WI38 (cell line): ENCODE measurements around the gene ZNF497.
A peak's percentile ranks its signal among the peaks of the same experiment; 100 is the strongest.

ENCODE experiments used
- H3K4me3 ChIP-seq: 2 replicates; pipeline ENCODE4 v1.5.1; 2011; ENCODE audit warnings: low read depth, mild to moderate bottlenecking, control low read depth, low read length
- CTCF ChIP-seq: IDR thresholded peaks from 2 replicates; pipeline ENCODE4 v1.5.1; 2012; ENCODE audit warnings: low read depth, mild to moderate bottlenecking, control low read depth, low read length

The ZNF497 gene

GRCh38 chr19:58401840-58402421 is 39.4 kb upstream of the ZNF497 start:
- no peak for TF ChIP-seq CTCF
- peak overlapping the region; percentile 70 for H3K4me3 ChIP-seq

- H3K4me3 ChIP-seq: peak overlapping the region; percentile 70
- TF ChIP-seq CTCF: no peak
These were observed 38.6 kb upstream of the ZNF497 start for GRCh38 chr19:58400916-58401839.

- H3K4me3 ChIP-seq: peak overlapping the region; percentile 61
- TF ChIP-seq CTCF: no peak
These were observed 37.9 kb upstream of the ZNF497 start for GRCh38 chr19:58400316-58400915.

- no peak for TF ChIP-seq CTCF
These were observed 37.4 kb upstream of the ZNF497 start for GRCh38 chr19:58399903-58400302.

GRCh38 chr19:58398545-58398944 is 36.0 kb upstream of the ZNF497 start:
- H3K4me3 ChIP-seq: no peak overlapping the region
- TF ChIP-seq CTCF: no peak

More at GRCh38 chr19:58399903-58400302, 37.4 kb upstream of the ZNF497 start:
- H3K4me3 ChIP-seq: no peak overlapping the region

- no peak for TF ChIP-seq CTCF
- no peak overlapping the region for H3K4me3 ChIP-seq
These were observed 35.5 kb upstream of the ZNF497 start for GRCh38 chr19:58398087-58398486.
